Calu3 (cell line): ENCODE data around the gene PIK3R1. TPM values are rescaled to one million over a fixed set of nuclear protein-coding genes. Genes with fewer than 3 reads are reported as not detected.

Source experiments
- BruUV-seq: library from RNA; stranded (reverse); fragments of 400-500 nt; replicated peaks from 2 replicates; lab custom pipeline; 2021; lab: Mats Ljungman, UMichigan
- CTCF ChIA-PET: fragments of 300-600 bp; sonication (Branson Sonifier 250); formaldehyde crosslinking; loops from one replicate; lab custom pipeline; 2022; ENCODE audit warnings: antibody characterized with exemption; lab: Charles Lee
- DNase-seq: peaks from one replicate; pipeline ENCODE4 v3.0.0; 2022
- H3K27ac Mint-ChIP-seq: one replicate; pipeline ENCODE4 v1.8.0; 2022; ENCODE audit warnings: mixed read lengths; ENCODE audit not compliant: unreplicated experiment
- H3K27me3 Mint-ChIP-seq: one replicate; pipeline ENCODE4 v1.8.0; 2022; ENCODE audit warnings: mixed read lengths; ENCODE audit not compliant: unreplicated experiment
- H3K36me3 Mint-ChIP-seq: one replicate; pipeline ENCODE4 v1.8.0; 2022; ENCODE audit warnings: mild to moderate bottlenecking, moderate library complexity, mixed read lengths; ENCODE audit not compliant: insufficient read depth, unreplicated experiment
- H3K4me1 Mint-ChIP-seq: one replicate; pipeline ENCODE4 v1.8.0; 2022; ENCODE audit warnings: mild to moderate bottlenecking, low read depth, mixed read lengths; ENCODE audit not compliant: unreplicated experiment
- H3K4me3 Mint-ChIP-seq: one replicate; pipeline ENCODE4 v1.8.0; 2022; ENCODE audit warnings: mild to moderate bottlenecking, low read depth, moderate library complexity, mixed read lengths; ENCODE audit not compliant: unreplicated experiment
- H3K9me3 Mint-ChIP-seq: one replicate; pipeline ENCODE4 v1.8.0; 2022; ENCODE audit warnings: low read depth, mixed read lengths; ENCODE audit not compliant: unreplicated experiment
- intact Hi-C: fragments of 100-400 bp; cut with micrococcal nuclease; formaldehyde crosslinking; loops from one replicate; pipeline ENCODE4 v1.10.0; 2022; ENCODE audit not compliant: unreplicated experiment
- total RNA-seq: library from RNA; stranded (reverse); gene quantifications from 2 replicates; pipeline ENCODE4 v1.2.3, GENCODE V29; 2022
- TF ChIP-seq, protein P1 (sequence below): fragments of 200-600 bp; IDR thresholded peaks from one replicate; pipeline ENCODE4 v1.8.0; 2022; ENCODE audit warnings: antibody characterized with exemption; ENCODE audit not compliant: unreplicated experiment

PIK3R1 gene
- total RNA-seq, 1 experiment from 2014 or later: 74.8 TPM

DNA sequence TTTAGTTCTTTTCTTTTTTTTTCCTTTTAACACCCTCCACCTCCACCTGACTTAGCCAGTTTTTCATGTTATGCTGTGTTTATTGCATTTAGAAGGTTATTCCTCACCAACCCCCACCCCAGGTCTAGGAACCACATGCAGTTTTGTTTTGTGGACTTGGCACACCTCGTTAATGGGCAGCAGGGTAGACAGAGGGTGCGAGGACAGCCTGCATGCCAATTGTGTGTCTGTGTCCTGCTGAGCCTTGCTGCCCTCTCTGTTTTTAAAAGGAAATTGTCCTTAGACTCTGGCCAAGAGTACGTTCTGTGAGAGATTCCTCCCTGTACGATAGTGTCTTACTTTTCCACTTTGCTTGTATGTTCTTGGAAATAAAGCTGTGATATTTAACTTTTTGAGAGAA lies 13.9 kb downstream of the PIK3R1 start:
- Mint-ChIP-seq H3K4me1 (peaks cover 56% of the 10 kb centered on the region), H3K9me3 (no peaks in the 10 kb centered on the region), H3K36me3 (peaks cover 59% of the 10 kb centered on the region), H3K27ac (no peak overlapping the region), H3K27me3 (no peaks in the 10 kb centered on the region), H3K4me3 (no peak overlapping the region)
- TF ChIP-seq, protein P1, sequence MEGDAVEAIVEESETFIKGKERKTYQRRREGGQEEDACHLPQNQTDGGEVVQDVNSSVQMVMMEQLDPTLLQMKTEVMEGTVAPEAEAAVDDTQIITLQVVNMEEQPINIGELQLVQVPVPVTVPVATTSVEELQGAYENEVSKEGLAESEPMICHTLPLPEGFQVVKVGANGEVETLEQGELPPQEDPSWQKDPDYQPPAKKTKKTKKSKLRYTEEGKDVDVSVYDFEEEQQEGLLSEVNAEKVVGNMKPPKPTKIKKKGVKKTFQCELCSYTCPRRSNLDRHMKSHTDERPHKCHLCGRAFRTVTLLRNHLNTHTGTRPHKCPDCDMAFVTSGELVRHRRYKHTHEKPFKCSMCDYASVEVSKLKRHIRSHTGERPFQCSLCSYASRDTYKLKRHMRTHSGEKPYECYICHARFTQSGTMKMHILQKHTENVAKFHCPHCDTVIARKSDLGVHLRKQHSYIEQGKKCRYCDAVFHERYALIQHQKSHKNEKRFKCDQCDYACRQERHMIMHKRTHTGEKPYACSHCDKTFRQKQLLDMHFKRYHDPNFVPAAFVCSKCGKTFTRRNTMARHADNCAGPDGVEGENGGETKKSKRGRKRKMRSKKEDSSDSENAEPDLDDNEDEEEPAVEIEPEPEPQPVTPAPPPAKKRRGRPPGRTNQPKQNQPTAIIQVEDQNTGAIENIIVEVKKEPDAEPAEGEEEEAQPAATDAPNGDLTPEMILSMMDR: no peak
- BruUV-seq: no TSS peak
- no peak for DNase-seq
- intact Hi-C loops: no loop called here
- CTCF ChIA-PET: no interaction called here

DNA sequence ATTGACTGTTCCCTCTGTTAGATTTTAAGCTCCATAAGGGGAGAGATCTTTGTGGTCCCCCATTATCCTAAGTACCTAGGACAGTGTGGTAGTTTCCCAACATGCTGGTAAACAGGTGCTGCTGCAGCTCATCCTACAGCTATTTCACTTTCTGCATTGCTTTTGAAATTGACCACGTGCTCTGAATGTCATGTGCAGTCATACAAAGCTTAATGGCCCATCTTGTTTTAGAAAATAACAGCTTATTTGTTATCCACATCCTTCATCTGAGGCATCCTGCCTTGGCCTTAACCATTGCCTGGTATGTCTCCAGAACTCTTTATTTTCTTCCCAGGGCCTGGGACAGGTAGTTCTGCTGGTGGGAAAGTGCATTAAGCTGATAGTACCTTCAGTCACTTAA lies 14.7 kb downstream of the PIK3R1 start:
- BruUV-seq: no TSS peak
- Mint-ChIP-seq H3K4me3 (no peak overlapping the region), H3K9me3 (no peaks in the 10 kb centered on the region), H3K4me1 (peaks cover 47% of the 10 kb centered on the region), H3K36me3 (peaks cover 54% of the 10 kb centered on the region), H3K27ac (no peak overlapping the region), H3K27me3 (no peaks in the 10 kb centered on the region)
- CTCF ChIA-PET: no interaction called here
- TF ChIP-seq, protein P1: no peak
- intact Hi-C loops: no loop called here
- DNase-seq: no peak

DNA sequence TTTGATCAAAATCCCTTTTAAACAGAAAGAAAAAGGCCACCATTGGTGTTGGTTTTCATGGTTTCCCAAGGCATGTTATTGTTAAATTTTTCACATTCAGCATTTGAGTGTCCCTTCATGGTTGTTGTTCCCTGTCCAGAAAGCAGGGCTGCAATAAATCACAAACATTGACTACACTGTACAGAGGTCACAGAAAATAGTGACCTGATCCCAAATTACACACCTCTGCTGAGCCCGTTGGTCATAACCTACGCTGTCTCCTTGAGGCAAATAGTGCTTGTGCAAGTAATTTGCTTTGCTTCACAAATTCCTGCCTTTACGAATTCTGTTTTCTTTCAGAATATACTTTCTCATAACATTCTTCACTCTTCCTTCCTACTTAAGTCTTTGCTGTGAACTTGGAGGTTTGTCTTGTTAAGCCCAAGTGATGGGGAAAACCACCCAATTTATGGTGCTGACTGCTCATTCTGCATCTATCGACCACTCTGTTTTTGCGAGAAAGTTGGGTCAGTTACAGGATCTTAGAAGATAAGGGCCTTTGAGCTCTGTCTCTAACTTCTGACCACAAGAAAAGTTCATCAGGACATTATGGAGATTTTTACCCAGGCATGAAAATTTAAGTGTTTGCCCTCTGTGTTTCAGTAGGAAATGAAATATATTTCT lies 16.0 kb downstream of the PIK3R1 start:
- TF ChIP-seq, protein P1: no peak
- intact Hi-C loops: no loop called here
- Mint-ChIP-seq H3K36me3 (peaks cover 41% of the 10 kb centered on the region), H3K9me3 (no peaks in the 10 kb centered on the region), H3K27me3 (no peaks in the 10 kb centered on the region), H3K27ac (no peak overlapping the region), H3K4me1 (peaks cover 34% of the 10 kb centered on the region), H3K4me3 (no peak overlapping the region)
- no peak for DNase-seq
- CTCF ChIA-PET: no interaction called here
- no TSS peak for BruUV-seq

DNA sequence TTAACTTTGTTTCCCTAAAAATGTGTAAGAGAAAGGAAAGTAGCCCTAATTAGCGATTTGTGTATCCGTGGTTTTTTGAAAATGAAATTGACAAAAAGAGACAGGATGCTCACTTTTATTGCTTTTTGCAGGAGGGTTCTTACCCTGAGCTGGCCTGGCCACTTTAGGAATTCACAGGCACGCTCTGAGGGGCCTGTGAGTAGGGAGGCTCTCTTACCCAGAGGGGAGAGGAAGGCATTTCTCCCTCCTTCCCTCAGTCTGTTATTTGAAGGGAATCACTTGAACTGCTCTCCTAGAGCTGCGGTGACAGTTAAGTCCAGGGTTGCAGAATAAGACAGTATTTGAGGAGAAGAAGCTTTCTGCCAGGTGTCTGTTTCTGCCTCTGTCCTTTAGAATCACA lies 16.7 kb downstream of the PIK3R1 start:
- Mint-ChIP-seq H3K27me3 (no peaks in the 10 kb centered on the region), H3K9me3 (no peaks in the 10 kb centered on the region), H3K27ac (no peak overlapping the region), H3K4me3 (no peak overlapping the region), H3K36me3 (peaks cover 34% of the 10 kb centered on the region), H3K4me1 (peaks cover 30% of the 10 kb centered on the region)
- no TSS peak for BruUV-seq
- DNase-seq: no peak
- TF ChIP-seq, protein P1: no peak
- CTCF ChIA-PET: no interaction called here
- intact Hi-C loops: no loop called here
